Stimulated activated CD4-positive, alpha-beta T cell treated with anti-CD3 and anti-CD28 coated beads, TNF-alpha, amount 100 ng/mL, for 48 hours (primary cell): ENCODE results near the gene TRIM8.
"Not testable (repeated sequence)": the region's sequence is repeated elsewhere in the genome, so short reads cannot be mapped to it uniquely, and the experiment has no call there.

ENCODE experiments used
- DNase-seq, 3 donors: peaks; one replicate each; pipeline ENCODE4 v3.0.0-alpha.2; 2020; ENCODE audit warnings: low read depth in 3 of 3

TRIM8 gene

DNA sequence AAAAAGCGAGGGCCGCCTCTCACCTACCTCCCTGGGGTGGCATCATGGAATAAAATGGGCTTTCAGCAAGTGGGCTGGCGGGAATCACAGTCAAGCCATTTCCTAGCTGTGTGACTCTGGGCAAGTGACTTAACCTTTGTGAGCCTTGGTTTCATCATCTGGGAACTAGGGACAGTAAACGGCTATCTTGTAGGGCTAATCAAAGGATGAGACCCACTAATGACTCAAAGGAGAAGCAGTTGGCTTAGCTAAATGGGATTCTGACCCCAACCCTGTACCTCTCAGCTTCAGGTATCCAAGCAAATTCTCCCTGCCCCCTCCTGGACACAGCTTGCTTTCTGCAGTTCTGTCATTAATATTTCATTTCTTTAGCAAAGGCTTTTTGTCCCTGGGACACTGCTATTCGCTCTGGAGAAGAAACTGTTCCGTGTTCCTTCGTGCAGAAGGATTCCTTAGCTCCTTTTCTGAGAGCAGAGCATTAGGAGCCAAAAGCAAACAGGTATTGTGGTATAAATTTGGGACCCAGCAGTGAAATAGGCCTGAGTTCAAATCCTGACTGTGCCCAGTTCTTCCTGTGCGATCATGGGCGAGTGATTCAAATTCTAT lies 25.9 kb downstream of the TRIM8 start:
- DNase-seq = no peak

- DNase-seq = no peak
Measured at GRCh38 chr10:102670871-102671434, 26.7 kb downstream of the TRIM8 start.

DNA sequence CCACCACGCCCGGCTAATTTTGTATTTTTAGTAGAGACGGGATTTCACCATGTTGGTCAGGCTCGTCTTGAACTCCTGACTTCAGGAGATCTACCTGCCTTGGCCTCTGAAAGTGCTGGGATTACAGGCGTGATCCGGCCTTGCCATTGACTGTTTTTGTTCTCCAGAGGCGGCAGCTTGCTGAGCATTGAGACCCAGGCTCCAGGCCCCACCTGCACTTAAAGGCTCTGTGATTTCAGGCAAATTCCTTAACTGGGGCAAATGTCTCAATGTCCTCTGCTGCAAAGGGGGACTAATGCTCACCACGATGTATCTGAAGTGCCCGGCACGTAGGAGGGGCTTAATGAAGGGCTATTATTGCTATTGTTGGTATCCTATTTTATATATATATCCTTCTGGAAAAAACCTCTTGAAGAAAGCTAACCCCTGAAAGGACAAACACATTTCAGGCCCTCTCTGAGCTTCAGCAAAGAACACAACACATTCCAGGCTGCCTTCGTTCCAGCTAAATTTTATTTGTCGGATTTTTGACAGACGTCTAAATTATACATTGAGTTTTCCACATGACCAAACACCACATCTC lies 29.0 kb downstream of the TRIM8 start:
- DNase-seq = no peak

GRCh38 chr10:102673819-102674511 lies 29.7 kb downstream of the TRIM8 start:
- peak; percentile 50 to 58 (median 56) for DNase-seq

DNA sequence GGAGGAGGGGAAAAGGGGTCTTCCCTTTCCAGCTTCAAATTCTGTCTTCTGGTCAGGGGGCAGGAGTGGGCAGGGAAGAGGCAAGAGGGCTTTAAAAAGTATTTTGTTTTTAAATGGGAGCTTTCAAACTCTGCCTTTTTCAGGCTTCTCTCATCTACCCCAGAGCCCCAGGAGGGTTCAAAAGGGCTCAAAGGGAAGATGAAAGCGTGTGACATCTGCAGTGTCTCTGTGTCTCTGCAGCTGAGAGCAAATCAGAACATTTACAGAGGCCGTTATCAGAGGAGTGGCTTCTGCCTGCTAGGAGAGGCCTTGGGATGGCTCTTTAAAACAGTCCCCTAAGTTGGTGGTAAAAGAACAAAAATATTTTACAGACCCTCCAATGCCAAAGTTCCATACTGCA lies 30.3 kb downstream of the TRIM8 start:
- no peak for DNase-seq

GRCh38 chr10:102675011-102675665 lies 30.9 kb downstream of the TRIM8 start:
- DNase-seq = no peak

- no peak for DNase-seq
Measured at GRCh38 chr10:102675666-102676533, 31.6 kb downstream of the TRIM8 start.

- DNase-seq = no peak
Measured at GRCh38 chr10:102676534-102677315, 32.4 kb downstream of the TRIM8 start.

DNA sequence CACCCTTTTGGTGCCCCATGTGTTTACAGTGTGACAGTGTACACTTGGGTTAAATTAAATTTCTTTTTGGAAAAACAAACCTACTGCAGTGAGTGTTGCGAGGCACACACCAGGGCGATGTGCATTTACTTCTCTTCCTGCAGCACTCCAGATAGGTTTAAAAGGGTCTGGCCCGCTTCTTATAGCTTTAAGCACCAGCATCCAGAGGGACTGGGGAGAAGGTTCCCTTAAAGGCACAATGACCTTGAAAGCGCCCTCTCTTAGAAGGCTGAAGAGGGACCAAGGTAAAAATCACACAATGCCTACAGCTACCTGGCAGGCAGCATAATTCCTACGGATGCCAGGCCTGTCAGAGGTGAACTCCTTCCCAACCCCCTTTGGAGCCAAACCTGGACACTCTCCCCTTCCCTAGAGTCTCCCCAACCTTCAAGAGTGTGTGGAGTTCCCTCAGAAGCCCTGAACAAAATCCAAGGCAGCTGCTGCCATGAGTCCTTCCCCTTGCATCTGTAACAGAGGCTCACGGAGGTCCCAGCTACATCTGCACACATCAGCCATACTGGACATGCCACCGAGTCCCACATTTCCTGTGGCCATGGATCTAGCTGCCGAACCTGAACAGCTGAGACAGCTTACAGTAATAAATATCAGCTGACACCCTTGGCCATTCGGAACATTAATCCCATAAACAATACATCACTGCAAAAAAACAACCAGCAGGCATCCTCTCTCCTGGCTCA lies 33.2 kb downstream of the TRIM8 start:
- DNase-seq = no peak

DNA sequence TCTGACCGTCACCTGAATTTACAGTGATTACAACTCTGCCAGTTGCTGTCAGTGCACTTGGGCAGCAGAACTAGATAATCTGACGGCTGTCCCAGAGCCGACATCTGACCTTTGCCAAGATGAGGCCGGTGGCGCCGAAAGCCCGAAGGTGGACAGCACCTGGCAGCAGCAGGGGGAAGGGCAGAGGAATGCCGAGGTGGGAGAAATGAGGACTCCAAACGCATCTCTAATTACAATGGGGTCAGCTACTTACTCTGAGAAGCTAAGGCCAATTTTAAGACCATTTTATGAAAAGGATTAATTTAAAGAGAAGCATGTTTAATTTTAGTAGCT lies 33.8 kb downstream of the TRIM8 start:
- DNase-seq = no peak

GRCh38 chr10:102678842-102679289 lies 34.6 kb downstream of the TRIM8 start:
- no peak for DNase-seq

GRCh38 chr10:102679596-102679995 lies 35.3 kb downstream of the TRIM8 start:
- no peak for DNase-seq

- no peak for DNase-seq
Measured at GRCh38 chr10:102681696-102682095, 37.4 kb downstream of the TRIM8 start.

DNA sequence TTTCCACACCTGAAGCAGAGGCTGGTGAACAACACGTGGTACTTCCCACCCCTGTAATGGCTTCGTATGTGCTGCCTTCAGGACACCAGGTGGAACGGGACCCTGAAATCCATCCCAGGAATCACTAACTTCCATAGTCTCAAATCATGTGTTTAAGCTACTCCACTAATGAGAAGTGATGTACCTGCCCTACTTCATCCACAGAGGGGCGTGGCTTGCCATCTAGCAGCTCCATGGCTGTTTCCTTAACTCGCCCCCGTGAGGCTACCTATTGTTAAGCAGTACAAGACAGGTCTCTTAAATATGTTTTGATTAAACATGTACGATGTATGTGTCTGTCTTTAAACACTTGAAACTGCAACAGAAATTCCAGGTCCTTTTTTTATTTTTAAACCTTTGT lies 38.1 kb downstream of the TRIM8 start:
- DNase-seq = no peak

- DNase-seq = no peak
Measured at GRCh38 chr10:102682981-102683380, 38.7 kb downstream of the TRIM8 start.

DNA sequence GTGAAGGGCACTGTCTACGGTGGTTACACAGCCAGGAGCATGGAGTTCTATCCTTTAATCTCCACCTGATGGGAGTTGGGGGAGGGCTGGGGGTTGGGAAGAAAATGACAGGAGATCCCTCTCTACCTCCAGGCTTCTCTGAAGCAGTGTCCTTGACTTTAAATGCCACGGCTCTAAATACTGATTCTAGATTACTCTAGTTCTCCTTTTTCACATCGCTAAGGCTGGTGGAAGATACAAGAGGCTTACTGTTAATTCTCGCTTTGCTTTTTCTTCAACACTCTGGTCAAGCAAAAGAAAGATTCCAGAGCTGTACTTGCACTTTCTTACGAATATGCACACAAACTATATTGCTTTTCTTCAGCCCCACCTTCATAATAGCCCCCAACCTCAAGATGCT lies 39.5 kb downstream of the TRIM8 start:
- no peak for DNase-seq

DNA sequence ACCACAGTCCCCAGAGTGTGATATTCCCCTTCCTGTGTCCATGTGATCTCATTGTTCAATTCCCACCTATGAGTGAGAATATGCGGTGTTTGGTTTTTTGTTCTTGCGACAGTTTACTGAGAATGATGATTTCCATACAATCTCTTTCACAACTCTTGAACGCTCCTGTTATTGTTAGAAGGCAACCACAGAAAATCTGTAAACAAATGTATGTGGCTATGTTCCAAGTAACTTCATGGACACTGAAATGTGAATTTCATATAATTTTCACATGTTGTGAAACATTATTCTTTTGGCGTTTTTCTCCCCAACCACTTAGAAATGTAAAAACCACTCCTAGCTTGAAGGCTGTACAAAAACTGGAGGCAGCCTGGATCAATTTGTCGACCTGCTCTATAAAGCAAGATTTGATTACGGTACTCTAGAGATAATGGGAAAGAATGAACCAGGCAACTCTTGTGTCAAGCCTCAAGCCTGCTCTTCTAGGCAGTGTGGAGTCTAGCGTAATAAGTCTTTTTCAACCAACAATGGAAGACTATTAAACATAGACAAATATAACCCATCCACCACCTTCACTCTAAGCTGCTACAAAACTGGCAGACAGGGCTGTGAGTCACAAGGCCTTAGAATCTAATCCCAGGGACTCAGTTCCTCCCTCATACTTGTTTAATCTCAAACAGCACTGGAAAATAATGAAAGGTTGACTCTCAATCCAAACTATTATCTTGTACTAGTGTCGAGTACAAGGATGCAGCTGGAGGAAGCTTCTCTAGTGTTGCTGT lies 47.2 kb downstream of the TRIM8 start:
- no peak for DNase-seq

DNA sequence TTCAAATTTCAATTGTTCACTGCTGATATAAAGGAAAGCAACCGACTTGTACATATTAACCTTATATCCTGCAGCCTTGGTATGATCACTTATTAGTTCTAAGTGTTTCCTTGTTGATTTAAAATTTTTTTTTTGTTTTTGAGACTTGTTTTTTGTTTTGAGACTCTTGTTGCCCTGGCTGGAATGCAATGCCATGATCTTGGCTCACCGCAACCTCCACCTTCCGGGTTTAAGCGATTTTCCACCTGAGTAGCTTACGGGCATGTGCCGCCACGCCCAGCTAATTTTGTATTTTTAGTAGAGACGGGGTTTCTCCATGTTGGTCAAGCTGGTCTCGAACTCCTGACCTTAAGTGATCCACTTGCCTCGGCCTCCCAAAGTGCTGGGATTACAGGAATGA lies 51.1 kb downstream of the TRIM8 start:
- not testable (repeated sequence) for DNase-seq

DNA sequence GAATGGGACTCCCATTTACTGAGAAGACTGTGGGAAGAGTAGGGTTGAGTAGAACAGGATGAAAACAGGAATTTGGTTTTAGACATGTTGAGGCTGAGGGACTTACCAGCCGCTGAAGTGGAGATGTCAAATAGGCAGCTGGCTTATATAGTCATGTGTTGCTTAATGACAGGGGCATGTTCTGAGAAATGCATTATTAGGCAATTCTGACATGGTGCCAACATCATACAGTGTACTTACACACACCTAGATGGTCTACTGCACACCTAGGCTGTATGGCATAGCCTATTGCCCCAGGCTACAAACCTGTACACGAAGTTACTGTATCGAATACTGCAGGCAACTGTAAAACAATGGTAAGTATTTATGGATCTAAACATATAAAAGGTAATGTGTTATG lies 52.5 kb downstream of the TRIM8 start:
- no peak for DNase-seq
